H9 (cell line): ENCODE results near the gene MYBPC2. TPM values are rescaled to one million over a fixed set of nuclear protein-coding genes. Genes with fewer than 3 reads are reported as not detected.

Experiments
- DNase-seq: peaks from one replicate; pipeline ENCODE4 v3.0.0-alpha.2; 2017
- H2AFZ ChIP-seq: one replicate; pipeline ENCODE4 v1.6.1; 2013; ENCODE audit warnings: mild to moderate bottlenecking, low read length, control low read depth, moderate library complexity
- H2AK5ac ChIP-seq: 2 replicates; pipeline ENCODE4 v1.6.1; 2013; ENCODE audit warnings: low read length, control low read depth, mixed read lengths; ENCODE audit not compliant: insufficient read length
- H2BK120ac ChIP-seq: one replicate; pipeline ENCODE4 v1.6.1; 2013; ENCODE audit warnings: low read depth, mild to moderate bottlenecking, low read length, control low read depth, inconsistent platforms; ENCODE audit not compliant: poor library complexity, severe bottlenecking
- H2BK12ac ChIP-seq: 2 replicates; pipeline ENCODE4 v1.6.1; 2013; ENCODE audit warnings: low read length, control low read depth, mixed read lengths, low read depth; ENCODE audit not compliant: insufficient read length
- H2BK15ac ChIP-seq: 2 replicates; pipeline ENCODE4 v1.6.1; 2013; ENCODE audit warnings: low read depth, low read length, control low read depth
- H2BK20ac ChIP-seq: one replicate; pipeline ENCODE4 v1.6.1; 2013; ENCODE audit warnings: low read depth, mild to moderate bottlenecking, low read length, control low read depth, inconsistent platforms; ENCODE audit not compliant: poor library complexity, severe bottlenecking
- H2BK5ac ChIP-seq: 2 replicates; pipeline ENCODE4 v1.6.1; 2013; ENCODE audit warnings: low read length, control low read depth, mixed read lengths; ENCODE audit not compliant: insufficient read length
- H3K14ac ChIP-seq: 2 replicates; pipeline ENCODE4 v1.6.1; 2013; ENCODE audit warnings: low read length, control low read depth; ENCODE audit not compliant: insufficient read depth
- H3K18ac ChIP-seq: 2 replicates; pipeline ENCODE4 v1.6.1; 2013; ENCODE audit warnings: low read depth, mild to moderate bottlenecking, mixed read lengths, low read length, control low read depth; ENCODE audit not compliant: insufficient read length
- H3K23ac ChIP-seq: 2 replicates; pipeline ENCODE4 v1.6.1; 2013; ENCODE audit warnings: low read length, control low read depth, mixed read lengths, low read depth; ENCODE audit not compliant: insufficient read length
- H3K23me2 ChIP-seq: 2 replicates; pipeline ENCODE4 v1.6.1; 2013; ENCODE audit warnings: low read depth, mild to moderate bottlenecking, mixed read lengths, low read length, control low read depth; ENCODE audit not compliant: insufficient read length, poor library complexity, severe bottlenecking
- H3K27ac ChIP-seq: 2 replicates; pipeline ENCODE4 v1.5.1; 2013; ENCODE audit warnings: low read length, control low read depth, mixed read lengths, low read depth; ENCODE audit not compliant: insufficient read length
- H3K27me3 ChIP-seq: 2 replicates; pipeline ENCODE4 v1.6.1; 2013; ENCODE audit warnings: low read length, control low read depth, inconsistent platforms; ENCODE audit not compliant: insufficient read depth
- H3K4ac ChIP-seq: 2 replicates; pipeline ENCODE4 v1.6.1; 2013; ENCODE audit warnings: low read depth, mild to moderate bottlenecking, control low read depth, inconsistent platforms, low read length, moderate library complexity
- H3K4me1 ChIP-seq: 2 replicates; pipeline ENCODE4 v1.6.1; 2013; ENCODE audit warnings: low read length, control low read depth, inconsistent platforms; ENCODE audit not compliant: insufficient read depth
- H3K4me2 ChIP-seq: 2 replicates; pipeline ENCODE4 v1.6.1; 2013; ENCODE audit warnings: low read length, control low read depth, mixed read lengths; ENCODE audit not compliant: insufficient read length, insufficient read depth
- H3K56ac ChIP-seq: 2 replicates; pipeline ENCODE4 v1.6.1; 2013; ENCODE audit warnings: low read depth, mild to moderate bottlenecking, mixed read lengths, low read length, control low read depth; ENCODE audit not compliant: insufficient read length
- H3K79me1 ChIP-seq: 2 replicates; pipeline ENCODE4 v1.6.1; 2013; ENCODE audit warnings: low read depth, mild to moderate bottlenecking, moderate library complexity, low read length, control low read depth, inconsistent platforms; ENCODE audit not compliant: insufficient read depth, poor library complexity, severe bottlenecking
- H3K79me2 ChIP-seq: 2 replicates; pipeline ENCODE4 v1.6.1; 2013; ENCODE audit warnings: low read length, control low read depth, inconsistent platforms; ENCODE audit not compliant: insufficient read depth
- H3K9ac ChIP-seq: 2 replicates; pipeline ENCODE4 v1.6.1; 2013; ENCODE audit warnings: low read length, control low read depth, mixed read lengths; ENCODE audit not compliant: insufficient read length; ENCODE audit errors: extremely low read depth
- H3K9me3 ChIP-seq: one replicate; pipeline ENCODE4 v1.6.1; 2013; ENCODE audit warnings: low read depth, low read length, inconsistent platforms; ENCODE audit not compliant: control insufficient read depth
- H3T11ph ChIP-seq: one replicate; pipeline ENCODE4 v1.6.1; 2013; ENCODE audit warnings: mild to moderate bottlenecking, low read length, control low read depth, inconsistent platforms
- H4K20me1 ChIP-seq: one replicate; pipeline ENCODE4 v1.6.1; 2013; ENCODE audit not compliant: control insufficient read depth, insufficient read length, insufficient read depth
- H4K5ac ChIP-seq: 2 replicates; pipeline ENCODE4 v1.6.1; 2013; ENCODE audit warnings: low read depth, mild to moderate bottlenecking, mixed read lengths, low read length, control low read depth; ENCODE audit not compliant: insufficient read length
- H4K8ac ChIP-seq: replicated peaks from 2 replicates; pipeline ENCODE4 v1.6.1; 2013; ENCODE audit warnings: low read length, control low read depth, mixed read lengths, low read depth; ENCODE audit not compliant: insufficient read length
- H4K91ac ChIP-seq: 2 replicates; pipeline ENCODE4 v1.6.1; 2013; ENCODE audit warnings: low read depth, mild to moderate bottlenecking, moderate library complexity, mixed read lengths, low read length, control low read depth; ENCODE audit not compliant: insufficient read length
- H3K27ac Mint-ChIP-seq, 3 experiments: 2 replicates in 2 of 3; 3 replicates in 1 of 3; pipeline ENCODE4 v1.8.0; 2020 to 2021; ENCODE audit warnings: mixed read lengths in 3 of 3, mild to moderate bottlenecking in 1 of 3, moderate library complexity in 1 of 3
- H3K27me3 Mint-ChIP-seq: 2 replicates; pipeline ENCODE4 v1.8.0; 2021; ENCODE audit warnings: low read depth, mild to moderate bottlenecking, moderate library complexity, mixed read lengths
- H3K36me3 Mint-ChIP-seq, 3 experiments: 2 replicates in 2 of 3; 3 replicates in 1 of 3; pipeline ENCODE4 v1.8.0; 2020 to 2021; ENCODE audit warnings: low read depth in 3 of 3, mixed read lengths in 3 of 3; ENCODE audit not compliant: insufficient read depth in 1 of 3
- H3K4me1 Mint-ChIP-seq, 2 experiments: 2 replicates each; pipeline ENCODE4 v1.8.0; 2020; ENCODE audit warnings: mixed read lengths in 2 of 2
- H3K4me3 Mint-ChIP-seq, 2 experiments: 2 replicates in 1 of 2; 3 replicates in 1 of 2; pipeline ENCODE4 v1.8.0; 2020 to 2021; ENCODE audit warnings: mild to moderate bottlenecking in 2 of 2, mixed read lengths in 2 of 2, moderate library complexity in 1 of 2
- H3K9me3 Mint-ChIP-seq, 2 experiments: 2 replicates in 1 of 2; 3 replicates in 1 of 2; pipeline ENCODE4 v1.8.0; 2020; ENCODE audit warnings: mild to moderate bottlenecking in 2 of 2, mixed read lengths in 2 of 2, moderate library complexity in 1 of 2
- WGBS: extraction: QIAGEN DNeasy Blood & Tissue Kit; methylation state at CpG from one replicate; pipeline ENCODE4 v1.1.7; 2013; ENCODE audit warnings: missing lambda C conversion rate, low lambda C conversion rate, mixed read lengths; ENCODE audit not compliant: insufficient read length; ENCODE audit errors: extremely low coverage; 5-methylcytosine and 5-hydroxymethylcytosine counted together
- total RNA-seq: library from RNA; stranded (reverse); gene quantifications from 2 replicates; pipeline ENCODE4 v1.2.1, GENCODE V29; 2021
- TF ChIP-seq, protein P1 (sequence below): fragments of 200-600 bp; sonication (generic); conservative IDR thresholded peaks from 3 replicates; pipeline ENCODE4 v1.8.0; 2021; ENCODE audit warnings: antibody characterized with exemption, mild to moderate bottlenecking

MYBPC2 gene
- total RNA-seq, 1 experiment from 2014 or later: 4.9 TPM

DNA sequence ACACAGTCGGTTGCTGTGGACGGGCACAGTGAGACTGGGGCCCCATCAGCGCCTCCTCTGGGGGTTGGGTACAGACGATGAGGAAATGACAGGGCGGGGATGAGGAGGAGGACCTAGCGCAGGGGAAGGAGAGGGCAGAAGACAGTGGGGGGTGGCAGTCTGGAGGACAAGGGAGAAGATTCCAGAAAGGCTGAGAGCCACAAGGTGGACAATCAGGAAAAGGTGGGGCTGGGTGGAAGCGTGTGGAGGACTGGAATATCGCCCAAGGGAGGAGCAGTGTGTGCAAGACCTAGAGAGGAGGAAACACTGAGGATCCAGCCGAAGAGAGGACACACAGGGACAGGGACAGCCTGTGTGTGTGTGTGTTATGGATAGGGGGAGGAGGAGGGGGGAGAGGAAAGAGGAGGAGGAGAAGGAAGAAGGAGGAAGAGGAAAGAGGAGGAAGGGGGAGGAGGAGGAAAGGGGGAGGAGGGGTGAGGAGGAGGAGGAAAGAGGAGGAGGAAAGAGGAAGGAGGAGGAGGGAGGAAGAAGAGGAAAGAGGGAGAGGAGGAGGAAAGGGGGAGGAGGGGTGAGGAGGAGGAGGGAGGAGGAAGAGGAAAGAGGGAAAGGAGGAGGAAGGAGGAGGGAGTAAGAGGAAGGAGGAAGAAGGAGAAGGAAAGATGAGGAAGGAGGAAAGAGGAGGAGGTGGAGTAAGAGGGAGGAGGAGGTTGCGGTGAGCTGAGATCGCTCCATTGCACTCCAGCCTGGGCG lies 59.8 kb downstream of the MYBPC2 start:
- Histone ChIP-seq H3K4ac (no peak overlapping the region), H2BK20ac (no peak overlapping the region), H2BK12ac (no peak overlapping the region), H2AK5ac (no peak overlapping the region), H3K14ac (no peak overlapping the region; the same call in 1 of the 2 replicates), H3K18ac (no peak overlapping the region), H3K4me2 (peak overlapping the region; percentile 11), H4K5ac (no peak overlapping the region), H2BK5ac (no peak overlapping the region), H3K23me2 (peaks cover 5% of the 10 kb centered on the region), H3K27ac (no peak overlapping the region), H4K20me1 (no peaks in the 10 kb centered on the region), H3T11ph (no peak overlapping the region), H4K91ac (no peak overlapping the region), H3K4me1 (peaks cover 4% of the 10 kb centered on the region; the same call in 1 of the 2 replicates), H3K9ac (no peak overlapping the region), H3K23ac (no peak overlapping the region), H3K27me3 (peaks cover 14% of the 10 kb centered on the region; the same call in 1 of the 2 replicates), H2AFZ (no peak overlapping the region), H3K79me2 (no peaks in the 10 kb centered on the region), H3K79me1 (no peaks in the 10 kb centered on the region), H2BK120ac (no peak overlapping the region), H2BK15ac (no peak overlapping the region), H3K56ac (no peak overlapping the region), H4K8ac (no peak overlapping the region), H3K9me3 (no peaks in the 10 kb centered on the region)
- WGBS: no CpG with 5 or more reads among the region's 12 CpGs
- H3K4me3 Mint-ChIP-seq: peak overlapping the region in 1 of 2 experiments; percentile 22; a peak in 1 of 5 replicates
- peak; percentile 39 for DNase-seq
- peaks cover 6 to 17% of the 10 kb centered on the region in 2 experiments; a peak in 4 of 5 replicates for H3K9me3 Mint-ChIP-seq
- H3K27me3 Mint-ChIP-seq: peaks cover 88% of the 10 kb centered on the region
- TF ChIP-seq, protein P1, sequence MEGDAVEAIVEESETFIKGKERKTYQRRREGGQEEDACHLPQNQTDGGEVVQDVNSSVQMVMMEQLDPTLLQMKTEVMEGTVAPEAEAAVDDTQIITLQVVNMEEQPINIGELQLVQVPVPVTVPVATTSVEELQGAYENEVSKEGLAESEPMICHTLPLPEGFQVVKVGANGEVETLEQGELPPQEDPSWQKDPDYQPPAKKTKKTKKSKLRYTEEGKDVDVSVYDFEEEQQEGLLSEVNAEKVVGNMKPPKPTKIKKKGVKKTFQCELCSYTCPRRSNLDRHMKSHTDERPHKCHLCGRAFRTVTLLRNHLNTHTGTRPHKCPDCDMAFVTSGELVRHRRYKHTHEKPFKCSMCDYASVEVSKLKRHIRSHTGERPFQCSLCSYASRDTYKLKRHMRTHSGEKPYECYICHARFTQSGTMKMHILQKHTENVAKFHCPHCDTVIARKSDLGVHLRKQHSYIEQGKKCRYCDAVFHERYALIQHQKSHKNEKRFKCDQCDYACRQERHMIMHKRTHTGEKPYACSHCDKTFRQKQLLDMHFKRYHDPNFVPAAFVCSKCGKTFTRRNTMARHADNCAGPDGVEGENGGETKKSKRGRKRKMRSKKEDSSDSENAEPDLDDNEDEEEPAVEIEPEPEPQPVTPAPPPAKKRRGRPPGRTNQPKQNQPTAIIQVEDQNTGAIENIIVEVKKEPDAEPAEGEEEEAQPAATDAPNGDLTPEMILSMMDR: no peak; the same call in 2 of the 3 replicates
- H3K27ac Mint-ChIP-seq: no peak overlapping the region
- H3K36me3 Mint-ChIP-seq: peaks cover 0 to 6% (median 3%) of the 10 kb centered on the region in 3 experiments; a peak in 5 of 7 replicates
- H3K4me1 Mint-ChIP-seq: peaks cover 29 to 45% of the 10 kb centered on the region in 2 experiments
